Calu3 (cell line): Measurements from ENCODE around the gene ZNF208. TPM values are rescaled to one million over a fixed set of nuclear protein-coding genes. Genes with fewer than 3 reads are reported as not detected.

Experiments
- BruUV-seq: library from RNA; stranded (reverse); fragments of 400-500 nt; replicated peaks from 2 replicates; lab custom pipeline; 2021; lab: Mats Ljungman, UMichigan
- CTCF ChIA-PET: fragments of 300-600 bp; sonication (Branson Sonifier 250); formaldehyde crosslinking; loops from one replicate; lab custom pipeline; 2022; ENCODE audit warnings: antibody characterized with exemption; lab: Charles Lee
- DNase-seq: peaks from one replicate; pipeline ENCODE4 v3.0.0; 2022
- H3K27ac Mint-ChIP-seq: one replicate; pipeline ENCODE4 v1.8.0; 2022; ENCODE audit warnings: mixed read lengths; ENCODE audit not compliant: unreplicated experiment
- H3K27me3 Mint-ChIP-seq: one replicate; pipeline ENCODE4 v1.8.0; 2022; ENCODE audit warnings: mixed read lengths; ENCODE audit not compliant: unreplicated experiment
- H3K36me3 Mint-ChIP-seq: one replicate; pipeline ENCODE4 v1.8.0; 2022; ENCODE audit warnings: mild to moderate bottlenecking, moderate library complexity, mixed read lengths; ENCODE audit not compliant: insufficient read depth, unreplicated experiment
- H3K4me1 Mint-ChIP-seq: one replicate; pipeline ENCODE4 v1.8.0; 2022; ENCODE audit warnings: mild to moderate bottlenecking, low read depth, mixed read lengths; ENCODE audit not compliant: unreplicated experiment
- H3K4me3 Mint-ChIP-seq: one replicate; pipeline ENCODE4 v1.8.0; 2022; ENCODE audit warnings: mild to moderate bottlenecking, low read depth, moderate library complexity, mixed read lengths; ENCODE audit not compliant: unreplicated experiment
- H3K9me3 Mint-ChIP-seq: one replicate; pipeline ENCODE4 v1.8.0; 2022; ENCODE audit warnings: low read depth, mixed read lengths; ENCODE audit not compliant: unreplicated experiment
- CTCF ChIP-seq: fragments of 200-600 bp; IDR thresholded peaks from one replicate; pipeline ENCODE4 v1.8.0; 2022; ENCODE audit warnings: antibody characterized with exemption; ENCODE audit not compliant: unreplicated experiment
- intact Hi-C: fragments of 100-400 bp; cut with micrococcal nuclease; formaldehyde crosslinking; loops from one replicate; pipeline ENCODE4 v1.10.0; 2022; ENCODE audit not compliant: unreplicated experiment
- total RNA-seq: library from RNA; stranded (reverse); gene quantifications from 2 replicates; pipeline ENCODE4 v1.2.3, GENCODE V29; 2022

Gene ZNF208
- total RNA-seq, 1 experiment from 2014 or later, result not detected

- H3K27ac Mint-ChIP-seq, result no peak overlapping the region
- H3K9me3 Mint-ChIP-seq, result peaks cover 22% of the 10 kb centered on the region
- no peak for DNase-seq
- H3K4me1 Mint-ChIP-seq, result no peaks in the 10 kb centered on the region
- no peak for TF ChIP-seq CTCF
- no TSS peak for BruUV-seq
- CTCF ChIA-PET, result no interaction called here
- intact Hi-C loops, result no loop called here
- H3K4me3 Mint-ChIP-seq, result no peak overlapping the region
- no peaks in the 10 kb centered on the region for H3K27me3 Mint-ChIP-seq
- no peaks in the 10 kb centered on the region for H3K36me3 Mint-ChIP-seq
These were observed 98.1 kb downstream of the ZNF208 start for GRCh38 chr19:21912654-21913053.

GRCh38 chr19:21910318-21910717, 100.4 kb downstream of the ZNF208 start:
- Mint-ChIP-seq H3K4me3 (no peak overlapping the region), H3K4me1 (no peaks in the 10 kb centered on the region), H3K27me3 (no peaks in the 10 kb centered on the region), H3K9me3 (peaks cover 22% of the 10 kb centered on the region), H3K27ac (no peak overlapping the region), H3K36me3 (no peaks in the 10 kb centered on the region)
- no TSS peak for BruUV-seq
- intact Hi-C loops, result no loop called here
- no peak for TF ChIP-seq CTCF
- CTCF ChIA-PET, result no interaction called here
- DNase-seq, result no peak

GRCh38 chr19:21908066-21908465, 102.7 kb downstream of the ZNF208 start:
- intact Hi-C loops, result no loop called here
- CTCF ChIA-PET, result no interaction called here
- no peak for DNase-seq
- H3K36me3 Mint-ChIP-seq, result no peaks in the 10 kb centered on the region
- no peaks in the 10 kb centered on the region for H3K27me3 Mint-ChIP-seq
- no peak overlapping the region for H3K4me3 Mint-ChIP-seq
- H3K9me3 Mint-ChIP-seq, result peaks cover 20% of the 10 kb centered on the region
- no peak overlapping the region for H3K27ac Mint-ChIP-seq
- H3K4me1 Mint-ChIP-seq, result no peaks in the 10 kb centered on the region
- TF ChIP-seq CTCF, result no peak
- BruUV-seq, result no TSS peak

GRCh38 chr19:21907516-21907915, 103.2 kb downstream of the ZNF208 start:
- no TSS peak for BruUV-seq
- peaks cover 17% of the 10 kb centered on the region for H3K9me3 Mint-ChIP-seq
- no peaks in the 10 kb centered on the region for H3K4me1 Mint-ChIP-seq

More at GRCh38 chr19:21907516-21907915, 103.2 kb downstream of the ZNF208 start:
- Mint-ChIP-seq H3K27me3 (no peaks in the 10 kb centered on the region), H3K36me3 (no peaks in the 10 kb centered on the region), H3K27ac (no peak overlapping the region), H3K4me3 (no peak overlapping the region)
- DNase-seq, result no peak
- CTCF ChIA-PET, result no interaction called here
- TF ChIP-seq CTCF, result no peak
- intact Hi-C loops, result no loop called here
